ENCODE measurements around the gene GTPBP3. TPM values are rescaled to one million over a fixed set of nuclear protein-coding genes. Genes with fewer than 3 reads are reported as not detected.
"Not testable (repeated sequence)": the region's sequence is repeated elsewhere in the genome, so short reads cannot be mapped to it uniquely, and the experiment has no call there.

GTPBP3 gene
- total and polyA plus RNA-seq, 2 of the 8 experiments (the other 6 are each of a cell fraction or from before 2014, with no cell fraction given) = 30.4 to 56.0 TPM

DNA sequence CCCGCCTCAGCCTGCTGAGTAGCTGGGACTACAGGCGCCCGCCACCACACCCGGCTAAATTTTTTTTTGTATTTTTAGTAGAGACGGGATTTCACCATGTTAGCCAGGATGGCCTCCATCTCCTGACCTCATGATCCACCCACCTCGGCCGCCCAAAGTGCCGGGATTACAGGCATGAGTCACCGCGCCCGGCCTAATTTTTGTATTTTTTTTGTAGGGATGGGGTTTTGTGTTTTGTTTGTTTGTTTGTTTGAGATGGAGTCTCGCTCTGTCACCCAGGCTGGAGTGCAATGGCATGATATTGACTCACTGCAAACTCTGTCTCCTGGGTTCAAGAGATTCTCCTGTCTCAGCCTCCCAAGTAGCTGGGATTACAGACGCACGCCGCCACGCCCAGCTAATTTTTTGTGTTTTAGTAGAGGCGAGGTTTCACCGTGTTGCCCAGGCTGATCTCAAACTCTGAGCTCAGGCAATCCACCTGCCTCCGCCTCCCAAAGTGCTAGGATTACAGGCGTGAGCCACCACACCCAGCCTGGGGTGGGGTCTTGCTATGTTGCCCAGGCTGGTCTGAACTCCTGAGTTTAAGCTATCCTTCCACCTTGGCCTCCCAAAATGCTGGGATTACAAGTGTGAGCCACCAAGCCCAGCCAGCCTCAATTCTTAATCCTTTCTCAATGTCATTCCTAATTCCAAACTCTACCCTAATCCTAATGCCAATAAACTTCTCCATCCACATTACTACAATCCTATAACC is 26.7 kb downstream of the GTPBP3 start:
- H3K18ac ChIP-seq (ENCODE audit: extremely low read depth, low read length); H3K9ac ChIP-seq (replicated peaks in 1 of 4; ENCODE audit: extremely low read depth in 1 of 4, low read depth in 3 of 4, low read length in 3 of 4); H4K5ac ChIP-seq (ENCODE audit: insufficient read length, low read depth, low read length); FAIRE-seq; H3K79me2 ChIP-seq (ENCODE audit: control insufficient read depth in 1 of 2, insufficient read depth in 2 of 2, low read length in 2 of 2); H3K27me3 ChIP-seq (replicated peaks in 1 of 4; ENCODE audit: control insufficient read depth in 3 of 4, extremely low read depth in 1 of 4, insufficient read depth in 3 of 4, low read length in 3 of 4); H2BK12ac ChIP-seq (ENCODE audit: low read depth, low read length); H3K4ac ChIP-seq (replicated peaks; ENCODE audit: insufficient read length, low read depth, low read length); H2AK5ac ChIP-seq (ENCODE audit: low read depth, low read length); H4K20me1 ChIP-seq (replicated peaks in 1 of 2; ENCODE audit: control insufficient read depth in 1 of 2, insufficient read depth in 2 of 2, low read length in 2 of 2); H3K23me2 ChIP-seq (ENCODE audit: low read depth, low read length); H2AFZ ChIP-seq (ENCODE audit: low read length); H2BK15ac ChIP-seq (ENCODE audit: low read length); H3K27ac ChIP-seq (ENCODE audit: low read depth, low read length); H3K14ac ChIP-seq (ENCODE audit: insufficient read length); H4K8ac ChIP-seq (ENCODE audit: extremely low read depth, insufficient read depth, low read length); H2BK20ac ChIP-seq (ENCODE audit: low read length); DNase-seq (ENCODE audit: low read depth in 1 of 2, low spot score in 2 of 2); H2BK5ac ChIP-seq (ENCODE audit: low read depth, low read length); H4K91ac ChIP-seq (replicated peaks; ENCODE audit: insufficient read length, low read length); H2BK120ac ChIP-seq (replicated peaks; ENCODE audit: low read depth, low read length); H3K23ac ChIP-seq (ENCODE audit: insufficient read length); H3K36me3 ChIP-seq (ENCODE audit: control insufficient read depth in 2 of 4, insufficient read depth in 4 of 4, low read length in 3 of 4); H3K4me1 ChIP-seq (replicated peaks in 1 of 4; ENCODE audit: control insufficient read depth in 3 of 4, insufficient read depth in 4 of 4, low read length in 3 of 4); H3K79me1 ChIP-seq (ENCODE audit: low read depth, low read length); H3K4me3 ChIP-seq (ENCODE audit: extremely low read depth in 1 of 4, insufficient read depth in 2 of 4, low read depth in 3 of 4, low read length in 4 of 4); H3K9me3 ChIP-seq (ENCODE audit: insufficient read depth in 2 of 2, low read depth in 1 of 2, low read length in 1 of 2); H3K4me2 ChIP-seq (ENCODE audit: insufficient read depth in 1 of 2, low read depth in 2 of 2, low read length in 2 of 2); H3K56ac ChIP-seq (replicated peaks; ENCODE audit: insufficient read length, low read depth, low read length): not testable (repeated sequence)
- 93% methylated on average over 17 of the region's 20 CpGs; no CpG with 5 or more reads in 1 of the 2 experiments for WGBS, 2 experiments (ENCODE audit: extremely low coverage in 1 of 2, insufficient coverage in 1 of 2, insufficient read length in 1 of 2, insufficient replicate concordance in 2 of 2, low coverage in 1 of 2, low lambda C conversion rate in 2 of 2, missing lambda C conversion rate in 1 of 2)
- POLR2A ChIA-PET (ENCODE audit: partially characterized antibody) = interaction anchor here (1.0 to 1.1 kb wide), 2 partner anchors 15 to 27 kb away, joined by 4 read pairs; partner anchors contain the start of gene GTPBP3
- CTCF ChIA-PET (ENCODE audit: partially characterized antibody) = interaction anchor here (0.7 to 6.2 kb wide), 3 partner anchors 17 to 202 kb away, joined by 3 to 41 read pairs (median 4); no protein-coding TSS in a partner anchor
